ENCODE measurements around the gene BLOC1S1.

BLOC1S1 gene

GRCh38 chr12:55694651-55695050 is 21.2 kb upstream of the BLOC1S1 start:
- no peak for DNase-seq (ENCODE audit: low read depth in 2 of 2)

- no peak for DNase-seq (ENCODE audit: low read depth in 2 of 2)
Measured at GRCh38 chr12:55695349-55695748, 20.5 kb upstream of the BLOC1S1 start.

- DNase-seq (ENCODE audit: low read depth in 2 of 2), result no peak
Measured at GRCh38 chr12:55696141-55696540, 19.7 kb upstream of the BLOC1S1 start.

GRCh38 chr12:55696796-55697462 is 18.9 kb upstream of the BLOC1S1 start:
- no peak for DNase-seq (ENCODE audit: low read depth in 2 of 2)

GRCh38 chr12:55697686-55698085 is 18.2 kb upstream of the BLOC1S1 start:
- DNase-seq (ENCODE audit: low read depth in 2 of 2), result no peak

GRCh38 chr12:55698241-55698955 is 17.4 kb upstream of the BLOC1S1 start:
- no peak for DNase-seq (ENCODE audit: low read depth in 2 of 2)

GRCh38 chr12:55698965-55699364 is 16.9 kb upstream of the BLOC1S1 start:
- no peak for DNase-seq (ENCODE audit: low read depth in 2 of 2)

- DNase-seq (ENCODE audit: low read depth in 2 of 2), result no peak
Measured at GRCh38 chr12:55699471-55700055, 16.3 kb upstream of the BLOC1S1 start.

GRCh38 chr12:55700255-55701018 is 15.4 kb upstream of the BLOC1S1 start:
- no peak for DNase-seq (ENCODE audit: low read depth in 2 of 2)

GRCh38 chr12:55702861-55703260 is 13.0 kb upstream of the BLOC1S1 start:
- DNase-seq (ENCODE audit: low read depth in 2 of 2), result no peak

- DNase-seq (ENCODE audit: low read depth in 2 of 2), result no peak
Measured at GRCh38 chr12:55703288-55703687, 12.6 kb upstream of the BLOC1S1 start.

GRCh38 chr12:55703901-55704761 is 11.7 kb upstream of the BLOC1S1 start:
- DNase-seq (ENCODE audit: low read depth in 2 of 2), result no peak

GRCh38 chr12:55704824-55705718 is 10.8 kb upstream of the BLOC1S1 start:
- DNase-seq (ENCODE audit: low read depth in 2 of 2), result no peak

GRCh38 chr12:55705782-55706402 is 10.0 kb upstream of the BLOC1S1 start:
- DNase-seq (ENCODE audit: low read depth in 2 of 2), result no peak

- no peak for DNase-seq (ENCODE audit: low read depth in 2 of 2)
Measured at GRCh38 chr12:55706568-55707218, 9.2 kb upstream of the BLOC1S1 start.

GRCh38 chr12:55707219-55707671 is 8.6 kb upstream of the BLOC1S1 start:
- no peak for DNase-seq (ENCODE audit: low read depth in 2 of 2)

- no peak for DNase-seq (ENCODE audit: low read depth in 2 of 2)
Measured at GRCh38 chr12:55707841-55708694, 7.8 kb upstream of the BLOC1S1 start, which contains the start of gene ITGA7. ITGA7 (minus strand) TSS chr12:55707904; CDS start chr12:55707682, 222 bp downstream.

GRCh38 chr12:55708695-55709233 is 7.1 kb upstream of the BLOC1S1 start:
- DNase-seq (ENCODE audit: low read depth in 2 of 2), result no peak

All from activated CD8-positive, alpha-beta memory T cell treated with anti-CD3 and anti-CD28 coated beads for 4 hours (primary cell).